ENCODE measurements around the gene EXD1. TPM values are rescaled to one million over a fixed set of nuclear protein-coding genes. Genes with fewer than 3 reads are reported as not detected.
"Not testable (repeated sequence)": the region's sequence is repeated elsewhere in the genome, so short reads cannot be mapped to it uniquely, and the experiment has no call there.

Gene EXD1
- total RNA-seq, 1 donor from 2014 or later = not detected

GRCh38 chr15:41269887-41270286, 39.3 kb upstream of the EXD1 start:
- H3K9me3 ChIP-seq = no peaks in the 10 kb centered on the region
- H3K27me3 ChIP-seq = no peaks in the 10 kb centered on the region
- H3K27ac ChIP-seq = no peak overlapping the region
- no peaks in the 10 kb centered on the region for H3K4me1 ChIP-seq
- no peak for DNase-seq (ENCODE audit: extremely low spot score in 2 of 2)
- peaks cover 0 to 26% of the 10 kb centered on the region in 2 donors for H3K36me3 ChIP-seq
- H3K4me3 ChIP-seq = no peak overlapping the region
- TF ChIP-seq POLR2AphosphoS5 (IDR thresholded peaks at IDR 0.05; ENCODE audit: insufficient read depth in 1 of 2, low read depth in 1 of 2) = no peak
- TF ChIP-seq POLR2A (IDR thresholded peaks at IDR 0.05) = no peak
- no peak for TF ChIP-seq CTCF (IDR thresholded peaks at IDR 0.05)
- intact Hi-C loops (cut with DNase I) = no loop called here

GRCh38 chr15:41263891-41264351, 33.4 kb upstream of the EXD1 start:
- Histone ChIP-seq H3K36me3 (peaks cover 2 to 32% of the 10 kb centered on the region in 2 donors), H3K9me3 (no peaks in the 10 kb centered on the region), H3K4me3 (no peak overlapping the region), H3K4me1 (no peaks in the 10 kb centered on the region), H3K27me3 (no peaks in the 10 kb centered on the region), H3K27ac (no peak overlapping the region)
- no peak for DNase-seq (ENCODE audit: extremely low spot score in 2 of 2)
- no peak for TF ChIP-seq POLR2AphosphoS5 (IDR thresholded peaks at IDR 0.05; ENCODE audit: insufficient read depth in 1 of 2, low read depth in 1 of 2)
- no peak for TF ChIP-seq CTCF (IDR thresholded peaks at IDR 0.05)
- TF ChIP-seq POLR2A (IDR thresholded peaks at IDR 0.05) = no peak
- intact Hi-C loops (cut with DNase I) = no loop called here

GRCh38 chr15:41262571-41262970, 32.0 kb upstream of the EXD1 start:
- no peak for TF ChIP-seq POLR2AphosphoS5 (IDR thresholded peaks at IDR 0.05; ENCODE audit: insufficient read depth in 1 of 2, low read depth in 1 of 2)
- no peak for TF ChIP-seq POLR2A (IDR thresholded peaks at IDR 0.05)
- TF ChIP-seq CTCF (IDR thresholded peaks at IDR 0.05) = no peak
- no peaks in the 10 kb centered on the region for H3K4me1 ChIP-seq
- DNase-seq (ENCODE audit: extremely low spot score in 2 of 2) = no peak
- H3K4me3 ChIP-seq = no peak overlapping the region
- peaks cover 2 to 36% of the 10 kb centered on the region in 2 donors for H3K36me3 ChIP-seq
- intact Hi-C loops (cut with DNase I) = no loop called here
- H3K27me3 ChIP-seq = no peaks in the 10 kb centered on the region
- H3K9me3 ChIP-seq = no peaks in the 10 kb centered on the region
- no peak overlapping the region for H3K27ac ChIP-seq

DNA sequence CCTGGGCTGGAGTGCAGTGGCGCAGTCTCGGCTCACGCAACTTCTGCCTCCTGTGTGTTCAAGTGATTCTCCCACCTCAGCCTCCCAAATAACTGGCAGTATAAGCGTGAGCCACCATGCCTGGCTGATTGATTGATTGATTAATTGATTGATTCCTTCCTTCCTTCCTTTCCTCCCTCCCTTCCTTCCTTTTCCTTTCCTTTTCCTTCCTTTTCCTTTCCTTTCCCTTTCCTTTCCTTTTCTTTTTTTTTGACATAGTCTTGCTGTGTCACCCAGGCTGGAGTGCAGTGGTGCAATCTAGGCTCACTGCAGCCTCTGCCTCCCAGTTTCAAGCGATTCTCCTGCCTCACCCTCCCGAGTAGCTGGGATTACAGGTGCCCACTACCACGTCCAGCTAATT, 30.4 kb upstream of the EXD1 start:
- peaks cover 2 to 32% of the 10 kb centered on the region in 2 donors for H3K36me3 ChIP-seq
- H3K4me3 ChIP-seq; DNase-seq (ENCODE audit: extremely low spot score in 2 of 2); H3K9me3 ChIP-seq; H3K4me1 ChIP-seq; H3K27me3 ChIP-seq; H3K27ac ChIP-seq; intact Hi-C loops (cut with DNase I): not testable (repeated sequence)

- DNase-seq (ENCODE audit: extremely low spot score in 2 of 2) = no peak
- no peak overlapping the region for H3K27ac ChIP-seq
- peaks cover 2 to 29% of the 10 kb centered on the region in 2 donors for H3K36me3 ChIP-seq
- H3K4me1 ChIP-seq = no peaks in the 10 kb centered on the region
- TF ChIP-seq POLR2AphosphoS5 (IDR thresholded peaks at IDR 0.05; ENCODE audit: insufficient read depth in 1 of 2, low read depth in 1 of 2) = no peak
- TF ChIP-seq CTCF (IDR thresholded peaks at IDR 0.05) = no peak
- TF ChIP-seq POLR2A (IDR thresholded peaks at IDR 0.05) = no peak
- no peaks in the 10 kb centered on the region for H3K27me3 ChIP-seq
- intact Hi-C loops (cut with DNase I) = no loop called here
- no peak overlapping the region for H3K4me3 ChIP-seq
- H3K9me3 ChIP-seq = no peaks in the 10 kb centered on the region
These were observed 29.1 kb upstream of the EXD1 start for GRCh38 chr15:41259546-41260189.

All from vagina (tissue), 2 donors.